SK-N-MC (cell line): ENCODE results near the gene RARS1.

Experiments used
- EZH2 ChIP-seq: fragments of 200-600 bp; sonication (generic); IDR thresholded peaks from one replicate; pipeline ENCODE4 v1.6.1; 2017; ENCODE audit warnings: antibody characterized with exemption
- POLR2AphosphoS5 ChIP-seq: IDR thresholded peaks from 2 replicates; pipeline ENCODE4 v1.6.1; 2012; ENCODE audit warnings: mild to moderate bottlenecking, low read depth, low read length, borderline replicate concordance

DNA sequence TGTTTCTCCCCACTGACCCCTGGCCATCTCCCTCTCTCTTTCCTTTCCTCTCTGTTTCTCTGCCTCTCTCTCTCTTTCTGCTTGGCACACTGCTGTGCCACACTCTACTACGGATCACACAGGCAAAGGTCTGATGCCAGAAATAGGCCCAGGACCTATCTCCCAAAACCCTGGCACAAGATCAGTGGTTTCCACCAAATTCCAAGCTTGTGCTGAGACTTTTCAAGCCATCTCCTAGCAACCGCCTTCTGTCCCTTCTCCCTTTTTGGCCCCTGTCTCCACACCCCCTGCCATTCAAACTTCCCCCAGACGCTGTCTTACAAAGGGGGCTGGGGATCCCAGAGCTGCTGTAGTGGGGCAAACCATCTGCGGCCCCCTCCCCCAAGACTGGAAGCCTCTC, 38.5 kb upstream of the RARS1 start:
- TF ChIP-seq POLR2AphosphoS5 (no peak), EZH2 (no peak)
